GM21723 (cell line): ENCODE data around the gene PLXNA3.

ENCODE experiments used
- ATAC-seq: cut with Tn5 transposase; IDR thresholded peaks from one replicate; pipeline ENCODE4 v1.9.1; 2021; ENCODE audit warnings: mild to moderate bottlenecking, moderate library complexity; ENCODE audit not compliant: unreplicated experiment

Gene PLXNA3

GRCh38 chrX:154476821-154477220 is 18.7 kb downstream of the PLXNA3 start:
- no peak for ATAC-seq

- no peak for ATAC-seq
Measured at GRCh38 chrX:154477891-154478477, 19.9 kb downstream of the PLXNA3 start.

DNA sequence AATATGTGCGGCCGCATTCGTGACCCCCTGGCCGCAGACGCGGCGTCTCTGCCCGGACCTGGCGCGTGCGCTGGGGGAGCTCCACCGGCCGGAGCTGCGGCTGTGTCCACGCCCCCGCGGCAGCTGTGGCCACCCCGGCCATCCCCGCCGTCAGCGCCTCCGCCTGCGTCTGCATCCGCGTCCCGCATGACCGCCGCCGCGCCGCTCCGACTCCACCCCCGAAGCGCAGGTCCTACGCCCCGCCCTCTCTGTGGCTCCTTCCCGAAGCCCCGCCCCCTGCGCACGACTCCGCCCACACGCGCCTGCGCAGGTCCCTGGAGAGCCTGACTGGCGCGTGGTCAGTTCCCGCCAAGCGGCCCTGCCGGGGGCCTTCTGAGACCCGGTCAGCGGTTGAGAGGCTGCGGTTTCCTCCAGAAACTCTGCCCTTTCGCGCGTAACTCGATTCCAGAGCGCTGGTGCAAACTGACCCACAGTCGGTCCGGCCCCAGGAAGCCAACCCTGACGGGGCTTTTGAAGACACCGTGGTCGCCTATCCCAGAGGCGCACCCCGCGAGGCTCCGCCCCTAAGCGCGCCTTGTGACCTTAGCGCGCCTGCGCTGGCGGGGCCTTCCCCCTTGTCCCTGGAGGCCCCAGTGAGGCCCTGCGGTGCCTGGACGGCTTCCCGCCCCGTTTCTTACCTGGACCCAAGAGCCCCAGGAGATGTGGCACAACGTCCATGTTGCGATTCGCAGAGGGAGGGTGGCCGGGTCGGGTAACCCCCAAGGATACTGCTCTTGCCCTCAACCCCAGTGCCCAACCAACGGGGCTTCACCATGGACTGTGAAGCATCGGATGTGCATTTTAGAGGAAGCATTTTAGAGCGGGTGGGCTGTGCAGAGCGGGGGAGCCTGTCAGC is 20.9 kb downstream of the PLXNA3 start, which contains the start of gene LAGE3:
TSS of gene LAGE3 (minus strand) at position 554 of the 895 bp plus-strand sequence. CDS start at position 188, 366 bp downstream.
- ATAC-seq = peak; percentile 91

GRCh38 chrX:154481195-154481594 is 23.1 kb downstream of the PLXNA3 start:
- no peak for ATAC-seq

DNA sequence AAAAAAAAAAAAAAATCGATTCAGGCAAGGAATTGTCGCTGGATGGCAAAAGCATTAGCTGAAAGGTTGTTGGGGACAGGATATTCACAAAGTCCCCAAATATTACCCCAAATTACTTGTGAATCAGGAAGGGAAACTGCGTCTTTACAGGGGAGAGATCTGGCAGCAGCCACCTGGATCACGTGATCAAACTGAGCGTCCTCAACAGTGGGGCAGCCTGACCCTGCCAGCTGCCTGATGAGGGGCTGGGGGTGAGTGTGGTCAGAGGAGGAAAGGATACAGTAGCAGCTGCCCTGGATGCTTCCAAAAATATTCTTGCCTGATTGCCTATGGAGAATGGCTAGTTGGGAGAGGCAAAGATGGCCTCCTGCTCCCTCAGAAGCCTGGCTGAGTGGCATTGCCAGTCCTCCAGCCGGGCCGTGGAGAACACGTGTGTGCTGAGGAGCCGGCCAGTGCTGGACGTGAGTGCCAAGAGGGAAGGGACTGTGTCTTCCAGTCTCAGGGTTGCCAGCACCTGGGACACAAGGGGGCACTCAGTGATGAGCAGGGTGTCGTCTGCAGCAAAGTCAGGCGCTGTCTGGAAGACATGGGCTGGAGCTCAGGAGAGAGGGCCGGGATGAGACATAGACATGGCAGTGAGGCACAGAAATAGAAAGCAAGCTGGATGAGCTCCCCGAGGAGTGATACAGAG is 24.0 kb downstream of the PLXNA3 start:
- ATAC-seq = no peak

- no peak for ATAC-seq
Measured at GRCh38 chrX:154482786-154483185, 24.7 kb downstream of the PLXNA3 start.

DNA sequence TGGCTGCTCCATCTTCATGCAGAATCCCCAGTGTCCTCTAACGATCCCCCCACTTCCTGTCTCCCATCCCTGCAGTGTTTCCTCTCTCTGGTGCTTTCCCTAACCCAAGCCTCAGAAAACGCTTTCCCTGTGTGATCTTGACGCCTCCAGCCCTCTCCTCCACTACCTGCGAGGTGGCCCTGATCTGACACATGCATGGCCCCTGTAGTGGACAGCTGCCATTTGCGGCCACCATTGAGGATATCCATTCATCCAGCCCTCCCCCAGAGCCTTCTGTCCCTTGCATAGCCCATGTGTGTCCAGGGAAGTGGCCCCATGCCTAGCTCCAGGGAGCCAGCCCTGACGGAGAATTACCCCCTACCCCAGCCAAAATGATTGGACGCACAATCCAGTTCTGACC is 25.2 kb downstream of the PLXNA3 start:
- no peak for ATAC-seq

DNA sequence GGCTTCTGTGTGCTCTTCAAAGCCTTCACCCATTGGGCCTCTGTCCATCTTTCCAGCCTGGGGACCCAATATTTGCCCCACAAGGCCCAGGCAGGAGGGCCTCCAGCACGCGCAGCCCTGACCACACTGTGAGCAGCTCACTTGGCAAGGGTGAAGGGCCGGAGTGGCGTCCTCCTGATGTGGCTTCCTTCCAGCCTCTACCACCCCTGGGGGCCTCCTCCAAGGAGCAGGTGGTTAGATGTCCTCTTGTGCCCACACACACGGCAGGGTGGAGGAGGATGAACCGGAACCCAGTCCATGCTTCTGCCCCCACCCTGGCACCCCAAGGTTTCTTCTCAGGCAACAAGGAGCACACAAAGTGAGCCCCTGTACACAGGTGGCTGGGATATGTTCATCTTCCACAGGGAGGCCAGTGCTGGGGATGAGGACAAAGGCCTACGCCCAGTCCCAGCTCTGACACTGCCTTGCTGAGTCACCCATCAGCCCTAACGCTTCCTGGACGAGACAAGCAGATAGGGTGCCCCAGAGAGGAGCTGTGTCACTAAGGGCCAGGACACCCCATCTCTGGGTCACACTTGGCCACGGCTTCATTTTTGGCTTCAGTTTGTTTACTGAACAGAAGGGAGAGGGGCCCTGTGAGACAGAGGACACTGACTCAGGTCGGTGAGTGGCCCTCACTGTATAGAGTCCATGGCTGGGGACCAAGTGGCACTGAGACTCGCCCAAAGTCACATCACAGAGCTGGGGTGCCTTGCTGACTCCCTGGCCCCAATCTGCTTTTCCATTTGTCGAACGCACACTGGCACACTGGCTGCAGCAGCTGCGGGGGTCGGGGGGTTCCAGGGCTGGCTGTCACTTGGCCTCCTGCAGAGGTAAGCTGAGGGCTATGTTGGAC is 26.4 kb downstream of the PLXNA3 start:
- no peak for ATAC-seq

DNA sequence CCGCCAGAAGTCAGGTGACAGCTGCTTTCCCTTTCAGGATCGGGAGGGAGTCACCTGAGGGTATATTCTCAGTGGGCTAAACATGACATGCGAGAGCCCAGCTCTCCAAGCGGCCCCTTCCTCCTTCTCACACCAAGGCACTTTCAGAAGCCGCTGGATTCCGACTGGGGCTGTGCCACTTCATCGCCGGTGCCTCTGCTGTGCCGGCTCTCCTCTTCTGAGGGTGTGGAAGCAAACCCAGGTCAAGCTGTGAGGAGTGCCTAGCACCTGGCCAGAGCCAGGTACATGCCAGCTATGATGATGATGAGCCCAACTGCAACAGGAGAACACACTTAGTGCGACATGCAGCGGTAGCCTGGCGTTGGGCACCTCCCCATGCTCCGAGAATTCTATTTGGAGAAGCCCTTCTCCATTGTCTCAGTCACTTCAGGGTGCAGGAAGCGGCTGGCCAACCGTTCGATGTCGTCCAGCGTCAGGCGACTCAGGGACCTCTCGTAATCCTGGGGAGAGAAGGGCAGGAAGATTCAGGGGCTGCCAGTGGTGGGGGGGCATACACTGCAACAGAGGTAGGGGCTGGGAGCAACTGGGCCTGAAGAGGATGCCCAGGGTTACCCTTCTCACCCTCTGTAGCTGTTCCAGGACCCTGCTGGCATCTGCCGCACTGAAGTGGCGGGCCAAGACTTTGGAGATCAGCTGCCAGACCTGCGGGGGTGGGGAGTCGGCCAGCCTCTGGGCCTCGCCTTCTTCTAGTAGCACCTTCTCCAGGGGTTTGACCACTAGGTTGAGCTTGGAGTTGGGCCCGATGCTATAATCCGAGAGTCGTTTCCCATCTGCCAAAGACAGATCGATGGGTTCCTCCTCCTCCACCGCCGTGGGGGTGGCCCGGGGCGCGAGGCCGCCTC is 27.3 kb downstream of the PLXNA3 start:
- ATAC-seq = no peak

GRCh38 chrX:154486052-154486395 is 27.9 kb downstream of the PLXNA3 start:
- no peak for ATAC-seq

DNA sequence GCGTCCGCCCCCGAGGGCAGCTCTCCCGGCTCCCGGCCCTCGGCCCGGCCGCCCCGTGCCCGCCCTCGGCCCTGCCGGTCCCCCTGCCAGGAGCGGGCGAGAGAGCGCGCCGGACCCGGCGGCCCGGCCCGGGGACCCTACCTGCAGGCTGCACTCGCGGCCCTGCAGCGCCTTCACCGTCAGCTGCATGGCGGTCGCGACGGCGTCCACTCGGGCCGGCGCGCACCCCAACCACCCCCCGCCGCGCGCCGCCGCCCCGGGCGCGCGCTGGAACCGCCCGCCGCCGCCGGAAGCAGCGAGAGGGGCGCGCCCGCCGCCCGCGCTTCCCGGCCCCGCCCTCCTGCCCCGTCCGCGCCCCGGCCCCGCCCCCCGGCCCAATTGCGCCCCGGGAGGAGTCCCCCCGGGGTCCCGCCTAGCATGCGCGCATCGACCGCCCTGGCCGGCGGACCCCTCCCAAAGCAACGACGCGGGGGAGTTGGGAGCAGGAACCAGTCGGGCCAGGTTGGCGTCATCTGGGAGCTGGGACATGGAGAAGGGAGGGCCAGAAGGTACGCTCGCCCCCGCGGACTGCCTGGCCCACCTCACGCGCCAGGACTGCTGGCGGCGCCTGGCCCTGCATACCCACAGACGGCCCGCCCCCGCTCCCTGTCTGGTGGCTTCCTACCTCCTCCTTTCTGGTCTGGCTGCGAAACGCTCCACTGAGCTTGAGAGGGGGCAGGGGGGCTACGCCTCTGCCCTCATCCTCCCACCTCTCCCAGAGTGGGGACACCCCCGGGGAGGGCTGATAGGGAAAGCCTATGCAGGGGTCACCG is 28.5 kb downstream of the PLXNA3 start, which contains the start of gene UBL4A:
TSS of gene UBL4A (minus strand) at position 220 of the 812 bp plus-strand sequence. CDS start at position 189, 31 bp downstream.
- no peak for ATAC-seq

- ATAC-seq = no peak
Measured at GRCh38 chrX:154487518-154488290, 29.6 kb downstream of the PLXNA3 start.

- ATAC-seq = no peak
Measured at GRCh38 chrX:154488336-154489075, 30.4 kb downstream of the PLXNA3 start.

DNA sequence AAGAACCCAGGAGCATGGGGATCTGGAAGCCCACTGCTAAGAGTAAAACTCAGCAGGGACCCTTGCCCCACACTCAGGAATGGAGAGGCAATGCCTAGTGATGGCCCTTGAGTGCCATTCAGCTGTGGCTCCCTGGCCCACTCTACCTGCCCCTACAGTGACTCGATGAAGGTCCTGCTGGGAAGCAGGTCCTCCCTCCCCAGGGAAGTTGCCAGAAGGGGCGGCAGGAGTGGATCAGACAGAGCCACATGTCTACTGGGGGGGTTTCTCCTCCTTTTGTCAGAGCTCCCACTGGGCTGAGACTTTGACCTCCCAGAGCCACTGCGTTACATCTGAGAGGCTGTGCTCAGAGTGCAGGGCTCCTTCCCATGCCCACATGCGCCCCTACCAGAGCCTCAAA is 31.1 kb downstream of the PLXNA3 start:
- ATAC-seq = no peak

DNA sequence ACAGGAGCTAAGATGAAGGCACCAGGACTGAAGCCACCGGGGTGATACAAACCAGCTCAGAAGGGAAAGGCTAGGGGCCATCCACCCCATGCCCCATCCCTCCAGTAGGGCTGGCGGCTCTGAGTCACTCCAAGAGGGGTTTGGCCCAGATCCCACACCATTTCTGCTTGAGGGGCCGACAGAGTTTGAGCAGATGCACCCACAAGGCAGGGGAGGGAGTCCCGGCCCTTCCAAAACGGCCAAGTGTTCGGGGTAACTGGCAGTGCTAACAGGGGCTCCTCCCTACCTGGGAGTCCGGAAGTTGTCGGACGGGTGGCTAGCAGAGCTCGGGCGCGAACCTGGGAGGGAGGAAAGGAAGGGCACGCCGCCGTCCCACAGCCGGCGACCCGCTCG is 31.9 kb downstream of the PLXNA3 start:
- peak; percentile 11 for ATAC-seq

DNA sequence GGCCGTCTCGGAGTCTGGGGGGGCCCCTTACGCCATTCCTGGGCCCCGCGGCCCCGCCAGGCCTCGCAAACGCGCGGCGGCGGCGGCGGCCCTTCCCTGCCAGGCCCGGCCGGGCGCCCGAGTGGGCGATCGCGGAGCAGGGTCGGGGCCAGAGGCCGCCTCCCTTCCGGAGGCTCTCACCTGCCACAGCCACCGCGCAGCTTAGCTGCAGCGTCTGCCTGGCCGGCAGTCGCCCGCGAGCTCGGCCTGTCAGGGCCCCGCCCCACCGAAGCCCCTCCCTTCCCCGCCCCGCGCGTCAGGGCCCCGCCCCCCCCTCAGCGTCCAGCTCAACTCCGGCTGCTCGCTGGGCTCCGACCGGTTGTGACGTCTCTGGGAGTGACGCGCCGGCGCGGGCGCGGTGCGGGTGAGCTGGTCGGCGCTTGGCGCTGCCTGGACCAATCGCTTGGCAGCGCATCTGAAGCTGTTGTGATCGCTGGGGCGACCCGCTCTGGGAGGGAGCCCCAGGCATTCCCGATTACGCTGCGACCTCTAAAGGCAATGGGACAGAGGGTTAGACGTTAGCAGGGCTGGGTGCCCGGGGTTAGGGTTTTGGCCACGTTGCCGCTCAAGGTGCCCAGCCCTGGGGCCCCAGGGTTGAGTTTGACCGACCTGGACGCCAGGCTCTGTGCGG is 32.5 kb downstream of the PLXNA3 start, which contains the start of gene SLC10A3:
TSS of gene SLC10A3 (minus strand) at position 216 of the 670 bp plus-strand sequence. CDS start 1,689 bp downstream, outside the sequence.
- peak; percentile 72 for ATAC-seq

- no peak for ATAC-seq
Measured at GRCh38 chrX:154494715-154495114, 36.6 kb downstream of the PLXNA3 start.
